ENCODE results near the gene CEP70.

Gene CEP70

GRCh38 chr3:138452436-138452835 is 141.6 kb downstream of the CEP70 start:
- DNase-seq (ENCODE audit: low spot score): no peak

- no peak for DNase-seq (ENCODE audit: low spot score)
These were observed 142.4 kb downstream of the CEP70 start for GRCh38 chr3:138451595-138452162.

- DNase-seq (ENCODE audit: low spot score): no peak
These were observed 143.2 kb downstream of the CEP70 start for GRCh38 chr3:138450704-138451424.

- no peak for DNase-seq (ENCODE audit: low spot score)
These were observed 143.9 kb downstream of the CEP70 start for GRCh38 chr3:138450181-138450580.

- DNase-seq (ENCODE audit: low spot score): no peak
These were observed 144.6 kb downstream of the CEP70 start for GRCh38 chr3:138449490-138449889.

- DNase-seq (ENCODE audit: low spot score): no peak
These were observed 145.4 kb downstream of the CEP70 start for GRCh38 chr3:138448631-138449030.

- no peak for DNase-seq (ENCODE audit: low spot score)
These were observed 148.4 kb downstream of the CEP70 start for GRCh38 chr3:138445654-138446053.

GRCh38 chr3:138445236-138445635 is 148.8 kb downstream of the CEP70 start:
- no peak for DNase-seq (ENCODE audit: low spot score)
